BJ (cell line): ENCODE measurements around the gene CTNNA1. TPM values are rescaled to one million over a fixed set of nuclear protein-coding genes. Genes with fewer than 3 reads are reported as not detected.
A peak's percentile ranks its signal among the peaks of the same experiment; 100 is the strongest.

Experiments used
- CTCF ChIA-PET: fragments of 350-600 bp; formaldehyde crosslinking; extraction: SDS; loops from one replicate; lab custom pipeline; 2021; ENCODE audit warnings: antibody characterized with exemption, inconsistent platforms; lab: Yijun Ruan, JAX
- POLR2A ChIA-PET: fragments of 300-600 bp; sonication (Branson Sonifier 250); formaldehyde crosslinking; extraction: SDS; loops from one replicate; lab custom pipeline; 2021; ENCODE audit warnings: antibody characterized with exemption; lab: Charles Lee
- DNase-seq: peaks from one replicate; pipeline ENCODE4 v3.0.0-alpha.2; 2011; ENCODE audit warnings: low read depth
- H3K27me3 ChIP-seq: 2 replicates; pipeline ENCODE4 v1.6.0; 2011; ENCODE audit warnings: low read length; ENCODE audit not compliant: control insufficient read depth, insufficient read depth
- H3K36me3 ChIP-seq: 2 replicates; pipeline ENCODE4 v1.5.1; 2011; ENCODE audit warnings: low read length; ENCODE audit not compliant: control insufficient read depth, insufficient read depth
- H3K4me3 ChIP-seq: 2 replicates; pipeline ENCODE4 v1.5.1; 2011; ENCODE audit warnings: low read depth, mild to moderate bottlenecking, control low read depth, low read length
- polyA plus RNA-seq: library from polyadenylated mRNA; depleted of rRNA; stranded (reverse); fragments of >200 nt; gene quantifications from 2 replicates; pipeline ENCODE4 v1.2.3, GENCODE V29; 2011
- TF ChIP-seq, protein P1 (sequence below): IDR thresholded peaks from 2 replicates; pipeline ENCODE4 v1.5.1; 2011; ENCODE audit warnings: low read depth, mild to moderate bottlenecking, control low read depth, inconsistent platforms, low read length, moderate library complexity; ENCODE audit not compliant: insufficient read depth

Gene CTNNA1
- polyA plus RNA-seq, 1 experiment, result 169 TPM

DNA sequence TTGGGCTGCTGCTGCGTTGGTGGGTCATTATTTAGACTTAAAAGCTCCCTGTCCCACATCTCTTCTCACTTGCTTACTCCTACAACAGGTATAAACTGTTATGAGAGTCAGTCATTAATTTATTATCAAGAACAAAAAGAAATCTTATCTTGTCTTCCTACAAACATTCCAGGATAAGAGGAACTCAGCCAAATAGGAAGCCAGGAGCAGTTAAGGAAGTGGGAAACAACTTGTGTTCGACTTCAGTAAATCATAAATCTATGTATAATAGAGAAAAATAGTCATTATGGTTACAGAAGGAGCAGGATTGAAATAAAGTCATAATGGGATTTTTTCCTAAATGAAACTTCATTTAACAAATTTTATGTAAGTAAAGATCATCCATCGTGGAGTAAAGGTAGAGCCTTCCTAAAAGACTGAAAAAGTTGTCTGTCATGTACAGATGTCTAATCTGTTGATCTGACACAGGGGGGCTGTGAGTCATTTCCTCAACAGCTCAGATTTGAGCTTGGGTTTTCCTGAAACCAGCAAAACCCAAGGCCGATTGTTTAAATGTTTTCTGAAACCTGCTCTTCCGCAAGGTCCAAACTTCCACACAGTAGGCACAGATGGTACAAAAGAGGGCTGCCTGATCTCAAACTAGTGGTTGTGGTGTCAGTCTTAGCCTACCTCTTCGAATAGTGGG, 147.2 kb downstream of the CTNNA1 start:
- POLR2A ChIA-PET, result no interaction called here
- Histone ChIP-seq H3K27me3 (no peaks in the 10 kb centered on the region), H3K36me3 (peaks cover 4% of the 10 kb centered on the region), H3K4me3 (no peak overlapping the region)
- no peak for DNase-seq
- CTCF ChIA-PET, result interaction anchor here (0.6 kb wide), 1 partner anchor 23 kb away, joined by 3 read pairs; no protein-coding TSS in a partner anchor
- TF ChIP-seq, protein P1, sequence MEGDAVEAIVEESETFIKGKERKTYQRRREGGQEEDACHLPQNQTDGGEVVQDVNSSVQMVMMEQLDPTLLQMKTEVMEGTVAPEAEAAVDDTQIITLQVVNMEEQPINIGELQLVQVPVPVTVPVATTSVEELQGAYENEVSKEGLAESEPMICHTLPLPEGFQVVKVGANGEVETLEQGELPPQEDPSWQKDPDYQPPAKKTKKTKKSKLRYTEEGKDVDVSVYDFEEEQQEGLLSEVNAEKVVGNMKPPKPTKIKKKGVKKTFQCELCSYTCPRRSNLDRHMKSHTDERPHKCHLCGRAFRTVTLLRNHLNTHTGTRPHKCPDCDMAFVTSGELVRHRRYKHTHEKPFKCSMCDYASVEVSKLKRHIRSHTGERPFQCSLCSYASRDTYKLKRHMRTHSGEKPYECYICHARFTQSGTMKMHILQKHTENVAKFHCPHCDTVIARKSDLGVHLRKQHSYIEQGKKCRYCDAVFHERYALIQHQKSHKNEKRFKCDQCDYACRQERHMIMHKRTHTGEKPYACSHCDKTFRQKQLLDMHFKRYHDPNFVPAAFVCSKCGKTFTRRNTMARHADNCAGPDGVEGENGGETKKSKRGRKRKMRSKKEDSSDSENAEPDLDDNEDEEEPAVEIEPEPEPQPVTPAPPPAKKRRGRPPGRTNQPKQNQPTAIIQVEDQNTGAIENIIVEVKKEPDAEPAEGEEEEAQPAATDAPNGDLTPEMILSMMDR, result no peak

DNA sequence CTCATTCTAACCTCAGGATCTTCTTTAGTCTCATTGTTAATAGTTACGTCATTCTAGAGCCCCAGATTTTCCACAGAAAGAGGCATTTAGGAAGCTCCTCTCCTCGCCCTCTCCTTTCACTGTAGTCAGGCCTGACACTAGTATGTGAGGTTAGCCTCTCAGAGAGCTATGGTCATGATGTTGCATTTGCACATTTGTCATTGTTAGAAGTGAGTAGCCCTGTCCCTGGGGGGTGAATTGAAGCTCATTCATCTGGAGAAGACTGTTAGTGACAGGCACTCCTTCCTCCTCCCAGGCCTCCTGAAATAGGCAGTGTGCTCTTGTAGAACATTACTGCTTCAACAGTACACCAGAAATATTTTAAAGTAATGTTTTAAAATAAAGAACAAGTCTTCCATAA, 148.5 kb downstream of the CTNNA1 start:
- H3K27me3 ChIP-seq, result no peaks in the 10 kb centered on the region
- TF ChIP-seq, protein P1, result no peak
- H3K4me3 ChIP-seq, result no peak overlapping the region
- peaks cover 4% of the 10 kb centered on the region for H3K36me3 ChIP-seq
- CTCF ChIA-PET, result no interaction called here
- POLR2A ChIA-PET, result no interaction called here
- no peak for DNase-seq

DNA sequence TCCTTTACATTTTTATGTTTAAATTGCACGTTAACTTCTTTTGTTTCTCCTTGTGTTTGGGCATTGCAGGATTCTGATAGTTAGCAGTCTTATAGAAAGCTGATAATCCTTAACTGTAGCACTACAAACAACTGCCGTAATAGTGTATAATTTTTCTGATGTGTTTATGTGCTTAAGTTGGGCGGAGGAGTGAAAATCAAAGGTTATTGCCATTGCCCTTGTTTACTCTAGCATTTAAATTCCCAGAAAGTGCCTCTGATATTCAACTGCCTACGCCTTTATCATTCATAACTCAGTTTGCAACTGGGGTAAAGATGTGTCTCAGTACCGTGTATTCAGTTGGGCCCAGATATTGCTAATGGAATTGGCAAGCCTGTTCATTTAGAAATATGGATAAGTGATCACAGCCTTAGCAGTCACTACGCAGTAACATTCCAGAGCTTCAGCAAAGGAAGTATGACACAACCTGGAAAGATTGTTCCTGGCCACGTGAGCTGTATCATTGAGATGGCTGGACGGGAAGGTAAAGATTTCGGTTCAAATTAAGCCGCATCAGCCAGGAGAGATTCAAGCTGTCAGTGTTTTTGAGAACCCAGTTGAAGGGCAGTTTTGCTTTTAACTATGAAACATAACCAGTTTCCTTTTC, 150.0 kb downstream of the CTNNA1 start:
- no peak overlapping the region for H3K4me3 ChIP-seq
- no peak for DNase-seq
- CTCF ChIA-PET, result no interaction called here
- TF ChIP-seq, protein P1, result no peak
- H3K36me3 ChIP-seq, result peaks cover 3% of the 10 kb centered on the region
- POLR2A ChIA-PET, result no interaction called here
- no peaks in the 10 kb centered on the region for H3K27me3 ChIP-seq

DNA sequence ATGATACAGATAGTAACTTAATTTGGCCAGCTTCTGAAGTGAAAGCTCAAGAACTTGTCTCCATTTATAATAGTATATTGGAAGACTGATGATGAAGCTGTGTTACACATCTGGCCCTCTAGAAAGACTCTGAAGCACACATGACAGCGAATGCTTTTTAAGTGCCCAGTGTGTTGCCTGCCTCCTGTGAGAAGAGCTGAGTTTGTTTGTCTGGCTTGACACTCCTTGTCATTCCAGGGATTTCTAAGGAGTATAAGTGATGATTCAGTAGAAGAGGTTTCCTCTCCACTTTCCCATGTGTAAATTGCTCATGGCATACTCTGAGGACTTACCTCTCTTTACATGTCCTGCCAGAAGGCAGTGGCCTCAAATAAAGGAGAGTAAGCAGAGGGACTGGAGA, 152.3 kb downstream of the CTNNA1 start:
- peak; percentile 59 for DNase-seq
- TF ChIP-seq, protein P1, result no peak
- H3K27me3 ChIP-seq, result no peaks in the 10 kb centered on the region
- H3K36me3 ChIP-seq, result peaks cover 4% of the 10 kb centered on the region
- H3K4me3 ChIP-seq, result no peak overlapping the region
- ChIA-PET CTCF (no interaction called here), POLR2A (interaction anchor here (1.0 kb wide), 1 partner anchor 96 kb away, joined by 6 read pairs; no protein-coding TSS in a partner anchor)

DNA sequence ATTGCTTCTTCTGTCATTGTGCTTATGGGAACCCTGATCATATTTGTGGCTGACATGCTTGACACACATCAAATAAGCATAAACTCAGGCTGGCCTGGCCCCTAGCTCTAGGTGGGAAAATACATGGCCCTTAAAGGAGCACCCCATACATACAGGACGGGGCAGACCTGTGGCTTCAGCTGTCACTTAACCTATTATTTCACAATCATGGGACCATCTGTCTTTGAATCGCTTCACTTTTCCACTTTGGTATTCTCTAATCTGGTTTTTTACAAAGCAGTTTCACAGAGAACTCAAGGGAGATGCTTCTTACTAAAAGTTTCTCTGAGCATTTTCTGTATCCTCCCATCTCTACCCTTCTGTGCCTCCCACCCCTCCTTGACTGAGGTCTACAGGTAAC, 156.5 kb downstream of the CTNNA1 start:
- H3K36me3 ChIP-seq, result peaks cover 2% of the 10 kb centered on the region
- DNase-seq, result no peak
- H3K4me3 ChIP-seq, result no peak overlapping the region
- CTCF ChIA-PET, result no interaction called here
- H3K27me3 ChIP-seq, result no peaks in the 10 kb centered on the region
- POLR2A ChIA-PET, result no interaction called here
- TF ChIP-seq, protein P1, result no peak
